ENCODE measurements around the gene FAIM2.

DNA sequence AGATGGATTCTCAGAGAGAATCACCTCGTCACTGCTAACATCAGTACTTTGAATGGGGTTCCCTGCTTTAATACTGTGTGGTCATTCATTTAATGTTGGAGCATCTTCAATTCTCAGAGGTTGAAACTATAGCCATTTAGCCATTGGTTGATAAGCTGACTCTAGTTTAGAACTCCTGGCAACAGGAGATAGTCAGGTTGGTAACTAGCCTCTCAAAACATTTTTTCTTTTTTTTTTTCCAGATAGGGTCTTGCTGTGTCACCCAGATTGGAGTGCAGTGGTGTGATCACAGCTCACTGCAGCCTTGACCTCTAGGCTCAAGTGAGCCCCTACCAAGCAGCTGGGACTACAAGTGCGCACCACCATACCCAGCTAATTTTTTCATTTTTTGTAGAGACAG lies 72.0 kb downstream of the FAIM2 start:
- TF ChIP-seq POLR2AphosphoS5 (IDR thresholded peaks at IDR 0.05) = no peak
- no peak for TF ChIP-seq POLR2A (IDR thresholded peaks at IDR 0.05)
- TF ChIP-seq, protein P1, sequence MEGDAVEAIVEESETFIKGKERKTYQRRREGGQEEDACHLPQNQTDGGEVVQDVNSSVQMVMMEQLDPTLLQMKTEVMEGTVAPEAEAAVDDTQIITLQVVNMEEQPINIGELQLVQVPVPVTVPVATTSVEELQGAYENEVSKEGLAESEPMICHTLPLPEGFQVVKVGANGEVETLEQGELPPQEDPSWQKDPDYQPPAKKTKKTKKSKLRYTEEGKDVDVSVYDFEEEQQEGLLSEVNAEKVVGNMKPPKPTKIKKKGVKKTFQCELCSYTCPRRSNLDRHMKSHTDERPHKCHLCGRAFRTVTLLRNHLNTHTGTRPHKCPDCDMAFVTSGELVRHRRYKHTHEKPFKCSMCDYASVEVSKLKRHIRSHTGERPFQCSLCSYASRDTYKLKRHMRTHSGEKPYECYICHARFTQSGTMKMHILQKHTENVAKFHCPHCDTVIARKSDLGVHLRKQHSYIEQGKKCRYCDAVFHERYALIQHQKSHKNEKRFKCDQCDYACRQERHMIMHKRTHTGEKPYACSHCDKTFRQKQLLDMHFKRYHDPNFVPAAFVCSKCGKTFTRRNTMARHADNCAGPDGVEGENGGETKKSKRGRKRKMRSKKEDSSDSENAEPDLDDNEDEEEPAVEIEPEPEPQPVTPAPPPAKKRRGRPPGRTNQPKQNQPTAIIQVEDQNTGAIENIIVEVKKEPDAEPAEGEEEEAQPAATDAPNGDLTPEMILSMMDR (IDR thresholded peaks at IDR 0.05) = no peak
- no peak for TF ChIP-seq EP300 (IDR thresholded peaks at IDR 0.05)

Data from upper lobe of left lung (tissue), 4 donors.